ENCODE results near the gene CSRNP2. TPM values are rescaled to one million over a fixed set of nuclear protein-coding genes. Genes with fewer than 3 reads are reported as not detected.
A peak's percentile ranks its signal among the peaks of the same experiment; 100 is the strongest.
"Not testable (repeated sequence)": the region's sequence is repeated elsewhere in the genome, so short reads cannot be mapped to it uniquely, and the experiment has no call there.

Gene CSRNP2
- polyA plus RNA-seq, 4 donors, result 34.9 to 44.9 (median 39.0) TPM

GRCh38 chr12:51028813-51029150 is 54.6 kb downstream of the CSRNP2 start:
- DNase-seq (ENCODE audit: low read depth in 4 of 4, low spot score in 2 of 4), result no peak

DNA sequence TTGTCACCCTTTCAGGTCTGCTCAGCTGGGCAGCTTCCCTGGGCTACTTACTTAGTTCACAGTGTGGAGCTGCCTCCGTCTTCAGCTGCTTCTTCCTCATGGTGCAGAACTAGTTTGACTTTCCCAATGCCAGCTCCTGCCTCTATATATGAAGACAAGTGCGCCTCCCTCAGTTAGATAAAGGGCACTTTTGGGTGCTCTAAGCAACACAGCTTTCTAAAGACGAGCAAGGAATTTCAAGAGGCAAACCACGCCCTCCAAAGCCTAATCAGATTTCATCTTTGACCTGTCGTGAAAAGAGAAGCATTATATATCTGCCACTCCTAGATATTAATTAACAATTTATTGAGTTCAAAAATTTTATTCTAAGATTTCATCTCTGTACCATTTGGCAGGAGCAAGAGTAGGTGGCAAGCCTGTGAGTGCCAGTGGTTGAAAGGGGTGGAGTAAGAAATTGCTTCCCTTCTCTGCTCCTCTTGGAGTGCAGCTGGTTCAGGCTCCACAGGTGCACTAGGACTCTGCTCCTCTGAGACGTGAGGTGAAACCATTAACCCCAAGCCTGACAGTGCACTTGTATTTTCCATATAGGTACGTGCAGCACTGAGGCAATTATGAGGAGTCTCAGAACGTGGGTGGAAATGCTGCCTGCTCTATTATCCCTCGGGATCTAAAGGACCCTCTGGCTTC is 55.1 kb downstream of the CSRNP2 start:
- DNase-seq (ENCODE audit: low read depth in 4 of 4, low spot score in 2 of 4), result no peak

DNA sequence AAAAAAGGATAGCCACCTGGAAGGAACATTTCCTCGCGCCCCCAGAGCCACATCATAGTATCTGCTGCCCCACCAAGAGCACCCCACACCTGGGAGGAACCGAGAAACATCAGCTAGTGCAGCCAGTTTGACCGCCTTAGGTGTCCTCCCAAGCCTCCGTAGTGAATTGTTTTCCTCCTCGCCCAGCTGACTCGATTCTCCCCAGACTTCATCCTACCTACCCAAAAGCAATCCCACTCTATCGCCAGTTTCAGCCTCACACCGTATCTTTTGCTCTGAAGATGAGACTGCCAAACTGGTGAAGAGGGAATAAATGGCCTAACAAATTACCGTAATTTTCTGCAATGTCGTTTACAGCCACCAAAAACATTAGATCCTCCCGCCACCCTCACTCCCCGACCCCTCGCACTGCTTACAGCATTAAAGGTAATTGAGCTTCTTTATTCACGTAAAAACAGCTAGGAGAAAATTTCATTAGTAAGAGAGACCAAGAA is 56.0 kb downstream of the CSRNP2 start:
- no peak for DNase-seq (ENCODE audit: low read depth in 4 of 4, low spot score in 2 of 4)

- peak; percentile 77 to 91 (median 84) for DNase-seq (ENCODE audit: low read depth in 4 of 4, low spot score in 2 of 4)
These were observed 57.4 kb downstream of the CSRNP2 start, which contains the start of gene SLC11A2 for GRCh38 chr12:51025836-51026638. Gene SLC11A2 (minus strand): TSS chr12:51026384. CDS start chr12:51010728, 15,656 bp downstream.

DNA sequence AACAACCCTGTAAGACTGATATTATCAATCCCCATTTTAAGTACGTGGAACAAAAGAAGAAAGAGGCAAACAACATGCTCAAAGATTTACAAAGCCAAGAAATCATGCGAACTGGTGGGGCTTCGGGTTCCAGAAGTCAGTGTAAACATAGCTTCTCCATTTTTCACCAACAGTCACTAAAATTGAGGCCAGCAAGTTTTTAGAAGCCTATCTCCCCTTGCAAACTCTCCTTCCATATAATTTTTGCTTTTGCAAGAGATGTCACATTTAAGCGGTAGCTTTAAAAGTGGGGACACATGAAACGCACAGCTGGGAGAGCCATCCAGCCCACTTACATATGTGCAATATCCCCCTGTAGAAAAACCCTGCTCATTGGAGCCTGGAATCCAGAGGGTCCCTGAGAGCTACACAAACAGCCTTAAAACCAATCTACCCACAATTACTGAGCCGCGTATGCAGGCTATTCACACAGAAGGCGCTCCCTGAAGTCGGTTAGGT is 58.0 kb downstream of the CSRNP2 start:
- peak in 1 of 4 donors; percentile 68 for DNase-seq (ENCODE audit: low read depth in 4 of 4, low spot score in 2 of 4)

- DNase-seq (ENCODE audit: low read depth in 4 of 4, low spot score in 2 of 4), result no peak
These were observed 59.6 kb downstream of the CSRNP2 start for GRCh38 chr12:51023625-51024382.

DNA sequence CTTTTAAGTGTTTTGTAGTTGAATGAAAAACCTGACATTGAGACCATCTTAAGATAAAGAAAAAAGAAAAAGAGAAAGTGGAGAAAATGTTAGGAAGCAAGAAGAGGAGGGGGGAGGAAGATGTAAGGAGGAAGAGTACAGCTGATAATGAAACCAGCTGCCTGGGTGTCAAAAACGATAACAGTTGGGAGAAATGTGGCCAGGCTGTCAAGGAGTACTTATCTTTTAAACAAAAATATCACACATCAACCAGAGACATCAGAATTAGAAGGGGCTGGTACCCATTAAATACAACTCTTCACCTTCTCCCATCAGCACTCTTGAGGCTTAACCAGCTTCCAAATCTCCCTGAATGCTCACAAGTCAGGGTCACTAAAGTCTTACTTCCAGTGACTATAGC is 61.7 kb downstream of the CSRNP2 start:
- DNase-seq (ENCODE audit: low read depth in 4 of 4, low spot score in 2 of 4), result no peak

- DNase-seq (ENCODE audit: low read depth in 4 of 4, low spot score in 2 of 4), result no peak
These were observed 62.8 kb downstream of the CSRNP2 start for GRCh38 chr12:51020448-51021182.

GRCh38 chr12:51019927-51020326 is 63.5 kb downstream of the CSRNP2 start:
- DNase-seq (ENCODE audit: low read depth in 4 of 4, low spot score in 2 of 4), result no peak

DNA sequence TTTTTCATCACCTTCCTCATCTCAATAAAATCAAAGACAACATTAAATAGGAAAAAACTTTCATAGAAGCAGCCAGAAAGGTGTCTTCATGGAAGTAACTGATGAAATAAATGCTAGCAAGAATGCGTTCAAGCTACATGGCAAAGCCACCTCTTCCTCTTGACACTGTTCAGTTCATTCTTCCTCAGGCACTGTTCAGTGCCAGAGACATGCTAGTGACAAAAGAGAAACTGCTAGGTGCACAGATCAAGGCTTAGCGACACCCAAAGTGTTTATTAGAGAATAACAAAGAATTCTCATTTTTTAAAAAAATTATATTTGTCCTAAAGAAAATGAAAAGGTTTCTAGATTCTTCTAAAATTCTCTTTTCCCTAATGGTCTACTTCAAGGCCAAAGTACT is 64.4 kb downstream of the CSRNP2 start:
- no peak for DNase-seq (ENCODE audit: low read depth in 4 of 4, low spot score in 2 of 4)

- DNase-seq (ENCODE audit: low read depth in 4 of 4, low spot score in 2 of 4), result no peak
These were observed 65.9 kb downstream of the CSRNP2 start for GRCh38 chr12:51017452-51017851.

- not testable (repeated sequence) for DNase-seq (ENCODE audit: low read depth in 4 of 4, low spot score in 2 of 4)
These were observed 68.9 kb downstream of the CSRNP2 start for GRCh38 chr12:51014467-51014866.

DNA sequence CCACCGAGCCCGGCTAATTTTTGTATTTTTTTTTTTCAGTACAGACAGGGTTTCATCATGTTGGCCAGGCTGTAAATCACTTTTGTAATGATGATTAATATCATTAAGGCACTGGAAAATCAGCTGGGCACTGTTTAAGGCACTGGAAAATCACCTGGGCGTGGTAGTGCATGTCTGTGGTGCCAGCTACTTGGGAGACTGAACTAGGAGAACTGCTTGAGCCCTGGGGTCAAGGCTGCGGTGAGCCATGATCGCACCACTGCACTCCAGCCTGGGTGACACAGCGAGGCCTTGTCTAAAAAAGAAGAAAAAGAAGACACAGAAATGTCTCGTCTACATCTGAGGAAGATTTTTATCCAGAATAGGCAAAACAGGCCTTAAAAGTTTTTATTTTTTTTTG is 70.0 kb downstream of the CSRNP2 start:
- DNase-seq (ENCODE audit: low read depth in 4 of 4, low spot score in 2 of 4), result no peak

GRCh38 chr12:51012570-51013236 is 70.7 kb downstream of the CSRNP2 start:
- no peak for DNase-seq (ENCODE audit: low read depth in 4 of 4, low spot score in 2 of 4)

DNA sequence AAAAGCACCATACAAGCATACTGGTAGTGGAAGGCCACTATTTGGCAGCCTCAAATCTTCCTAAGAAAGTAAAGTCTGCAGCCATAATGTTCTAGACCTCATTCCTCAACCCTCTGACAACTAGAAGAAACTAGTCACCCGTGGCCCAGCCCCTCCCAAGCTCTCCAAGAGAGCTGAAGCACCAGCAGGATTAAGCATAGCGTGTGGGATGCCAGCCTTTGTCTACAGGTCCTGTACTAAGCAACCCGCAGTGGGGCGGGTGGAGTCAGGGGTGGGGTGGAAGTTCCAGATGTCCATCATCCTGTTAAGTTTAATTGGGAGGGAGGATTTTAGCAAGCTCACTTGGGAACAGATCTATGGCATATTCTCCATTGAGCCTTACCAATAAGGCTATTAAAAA is 71.4 kb downstream of the CSRNP2 start:
- no peak for DNase-seq (ENCODE audit: low read depth in 4 of 4, low spot score in 2 of 4)

Other genes with a start within 250 kb of the CSRNP2 start
- under 1 TPM in 3 of 4 donors, not detected in 1; 0.10 to 0.16 (median 0.13) TPM for gene TMPRSS12, start 240.7 kb downstream of the CSRNP2 start, polyA plus RNA-seq (ENCODE audit: insufficient read length in 4 of 4)
- under 1 TPM in 1 of 4 donors, not detected in 3; 0.43 TPM for gene HIGD1C, start 131.1 kb downstream of the CSRNP2 start, polyA plus RNA-seq (ENCODE audit: insufficient read length in 4 of 4)
- gene SLC11A2, start 57.2 kb downstream of the CSRNP2 start, polyA plus RNA-seq (ENCODE audit: insufficient read length in 4 of 4), result 10 to 100 TPM; 43.1 to 64.4 (median 51.8) TPM
- gene LETMD1, start 35.3 kb downstream of the CSRNP2 start, polyA plus RNA-seq (ENCODE audit: insufficient read length in 4 of 4), result 100 to 1,000 TPM in 2 of 4 donors, 10 to 100 TPM in 2; 78.4 to 165 (median 111) TPM
- gene TFCP2, start 89.5 kb upstream of the CSRNP2 start, polyA plus RNA-seq (ENCODE audit: insufficient read length in 4 of 4), result 10 to 100 TPM; 49.5 to 59.0 (median 54.7) TPM
- gene POU6F1, start 134.5 kb upstream of the CSRNP2 start, polyA plus RNA-seq (ENCODE audit: insufficient read length in 4 of 4), result 10 to 100 TPM in 2 of 4 donors, 1 to 10 TPM in 2; 6.2 to 13.4 (median 11.1) TPM
- gene DAZAP2, start 155.2 kb upstream of the CSRNP2 start, polyA plus RNA-seq (ENCODE audit: insufficient read length in 4 of 4), result 100 to 1,000 TPM; 253 to 341 (median 269) TPM
- gene SMAGP, start 186.8 kb upstream of the CSRNP2 start, polyA plus RNA-seq (ENCODE audit: insufficient read length in 4 of 4), result 10 to 100 TPM; 18.1 to 24.7 (median 22.3) TPM
- 1 to 10 TPM; 1.9 to 3.6 (median 2.8) TPM for gene BIN2, start 240.6 kb upstream of the CSRNP2 start, polyA plus RNA-seq (ENCODE audit: insufficient read length in 4 of 4)

All from left renal cortex interstitium (tissue), 4 donors.